Measurements from ENCODE around the gene LRFN3.
A peak's percentile ranks its signal among the peaks of the same experiment; 100 is the strongest.

Gene LRFN3

DNA sequence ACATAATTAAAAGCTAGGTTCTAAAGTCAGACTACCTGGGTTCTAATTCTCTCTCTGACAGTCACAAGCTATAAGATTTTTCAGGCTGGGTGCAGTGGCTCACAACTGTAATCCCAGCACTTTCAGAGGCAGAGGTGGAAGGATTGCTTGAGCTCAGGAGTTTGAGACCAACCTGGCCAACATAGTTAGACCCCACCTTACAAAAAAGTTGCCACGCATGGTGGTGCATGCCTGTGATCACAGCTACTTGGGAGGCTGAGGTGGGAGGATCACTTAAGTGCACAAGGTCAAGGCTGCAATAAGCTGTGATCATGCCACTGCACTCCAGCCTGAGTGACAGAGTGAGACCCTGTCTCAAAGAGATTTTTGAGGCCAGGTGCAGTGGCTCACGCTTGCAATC is 41.8 kb upstream of the LRFN3 start:
- DNase-seq (ENCODE audit: low read depth), result no peak
- no peak overlapping the region for H3K4me3 ChIP-seq (ENCODE audit: control insufficient read depth, low read depth, low read length)
- TF ChIP-seq, protein P1, sequence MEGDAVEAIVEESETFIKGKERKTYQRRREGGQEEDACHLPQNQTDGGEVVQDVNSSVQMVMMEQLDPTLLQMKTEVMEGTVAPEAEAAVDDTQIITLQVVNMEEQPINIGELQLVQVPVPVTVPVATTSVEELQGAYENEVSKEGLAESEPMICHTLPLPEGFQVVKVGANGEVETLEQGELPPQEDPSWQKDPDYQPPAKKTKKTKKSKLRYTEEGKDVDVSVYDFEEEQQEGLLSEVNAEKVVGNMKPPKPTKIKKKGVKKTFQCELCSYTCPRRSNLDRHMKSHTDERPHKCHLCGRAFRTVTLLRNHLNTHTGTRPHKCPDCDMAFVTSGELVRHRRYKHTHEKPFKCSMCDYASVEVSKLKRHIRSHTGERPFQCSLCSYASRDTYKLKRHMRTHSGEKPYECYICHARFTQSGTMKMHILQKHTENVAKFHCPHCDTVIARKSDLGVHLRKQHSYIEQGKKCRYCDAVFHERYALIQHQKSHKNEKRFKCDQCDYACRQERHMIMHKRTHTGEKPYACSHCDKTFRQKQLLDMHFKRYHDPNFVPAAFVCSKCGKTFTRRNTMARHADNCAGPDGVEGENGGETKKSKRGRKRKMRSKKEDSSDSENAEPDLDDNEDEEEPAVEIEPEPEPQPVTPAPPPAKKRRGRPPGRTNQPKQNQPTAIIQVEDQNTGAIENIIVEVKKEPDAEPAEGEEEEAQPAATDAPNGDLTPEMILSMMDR (conservative IDR thresholded peaks at IDR 0.05; ENCODE audit: control insufficient read depth, insufficient read depth, low read depth, low read length), result no peak

DNA sequence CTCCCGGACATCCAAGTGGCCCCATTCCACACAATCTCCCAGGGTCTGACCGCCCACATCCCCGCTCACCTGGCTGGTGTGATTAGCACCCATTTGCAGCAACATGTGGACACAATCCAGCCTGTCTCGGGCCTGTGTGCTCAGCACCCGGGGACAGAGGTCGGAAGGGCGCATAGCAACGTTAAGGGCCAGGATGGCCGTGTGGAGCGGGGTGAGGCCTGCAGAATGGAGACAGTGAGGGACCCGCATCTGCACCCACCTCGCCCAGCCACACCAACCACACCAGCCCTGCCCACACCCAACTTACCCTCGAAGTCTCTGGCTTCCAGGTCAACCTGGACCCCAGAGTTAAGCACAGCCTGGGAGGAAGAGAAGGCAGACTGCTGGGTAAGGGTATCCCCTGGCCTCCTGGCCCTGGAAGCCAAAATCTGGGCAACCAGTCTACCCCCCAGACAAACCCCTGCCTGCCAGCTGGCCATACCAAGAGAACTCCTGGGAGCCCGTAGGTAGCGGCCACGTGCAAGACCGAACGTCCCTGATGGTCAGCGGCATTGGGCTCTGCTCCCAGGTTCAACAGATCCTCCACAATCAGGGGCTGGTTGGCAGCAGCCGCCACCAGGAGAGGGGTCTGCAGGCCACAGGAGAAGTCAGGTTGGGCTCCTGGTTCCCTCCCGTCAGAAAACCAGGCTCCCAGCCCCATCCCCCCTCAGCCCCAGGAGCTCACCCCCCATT is 40.1 kb upstream of the LRFN3 start:
- TF ChIP-seq, protein P1 (conservative IDR thresholded peaks at IDR 0.05; ENCODE audit: control insufficient read depth, insufficient read depth, low read depth, low read length), result no peak
- H3K4me3 ChIP-seq (ENCODE audit: control insufficient read depth, low read depth, low read length), result no peak overlapping the region
- DNase-seq (ENCODE audit: low read depth), result no peak

DNA sequence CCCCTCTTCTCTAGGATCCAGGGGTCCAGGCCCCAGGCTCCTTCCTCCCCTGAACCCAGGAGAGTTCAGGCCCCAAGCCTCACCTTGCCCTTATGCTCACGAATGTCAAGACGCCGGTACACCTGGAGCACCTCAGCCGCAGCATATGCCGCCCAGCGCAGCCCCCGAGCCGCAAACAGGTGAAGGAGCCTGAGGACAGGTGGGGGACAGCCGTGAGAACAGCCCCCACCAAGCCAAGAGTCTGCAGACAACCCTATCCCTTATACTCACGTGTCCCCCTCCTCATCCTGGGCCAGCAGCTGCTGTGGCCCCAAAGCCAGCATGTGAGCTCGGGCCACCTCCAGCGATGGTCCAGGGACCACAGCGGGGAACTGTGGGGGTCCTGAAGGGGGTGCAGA is 39.5 kb upstream of the LRFN3 start:
- TF ChIP-seq, protein P1 (conservative IDR thresholded peaks at IDR 0.05; ENCODE audit: control insufficient read depth, insufficient read depth, low read depth, low read length), result no peak
- no peak overlapping the region for H3K4me3 ChIP-seq (ENCODE audit: control insufficient read depth, low read depth, low read length)
- DNase-seq (ENCODE audit: low read depth), result no peak

DNA sequence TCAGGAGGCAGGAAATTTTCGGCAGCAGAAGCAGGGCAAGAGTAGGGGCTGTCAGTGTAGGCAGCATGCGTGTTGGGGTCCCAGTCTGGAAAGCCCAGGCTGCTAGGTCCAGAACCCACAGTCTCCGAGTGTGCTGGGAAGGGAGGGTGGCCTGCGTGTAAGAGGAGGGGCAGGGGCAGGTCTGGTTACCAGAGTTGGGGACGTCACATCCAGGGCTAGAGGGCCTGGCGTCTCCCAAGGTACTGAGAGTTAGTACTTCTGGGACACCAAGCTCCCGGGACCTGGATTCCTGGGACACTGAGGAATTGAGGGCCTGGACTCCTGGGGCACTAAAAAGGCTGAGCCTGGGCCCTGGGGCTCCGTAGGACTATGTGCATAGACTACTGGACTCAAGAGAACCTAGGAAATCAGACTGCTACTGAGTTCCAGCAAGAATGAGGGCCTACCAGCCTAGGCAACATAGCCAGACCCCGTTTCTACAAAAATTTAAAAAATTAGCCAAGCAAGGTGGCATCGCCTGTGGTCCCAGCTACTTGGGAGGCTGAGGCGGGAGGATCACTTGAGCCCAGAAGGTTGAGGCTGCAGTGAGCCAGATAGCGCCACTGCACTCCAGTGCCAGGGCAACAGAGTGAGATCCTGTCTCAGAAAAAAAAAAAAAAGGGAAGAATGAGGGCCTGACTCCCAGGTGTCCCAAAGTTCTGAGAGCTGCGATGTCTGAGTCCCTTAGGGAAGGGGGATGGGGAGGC is 38.3 kb upstream of the LRFN3 start:
- H3K4me3 ChIP-seq (ENCODE audit: control insufficient read depth, low read depth, low read length), result peak overlapping the region; percentile 77
- DNase-seq (ENCODE audit: low read depth), result no peak
- TF ChIP-seq, protein P1 (conservative IDR thresholded peaks at IDR 0.05; ENCODE audit: control insufficient read depth, insufficient read depth, low read depth, low read length), result no peak

DNA sequence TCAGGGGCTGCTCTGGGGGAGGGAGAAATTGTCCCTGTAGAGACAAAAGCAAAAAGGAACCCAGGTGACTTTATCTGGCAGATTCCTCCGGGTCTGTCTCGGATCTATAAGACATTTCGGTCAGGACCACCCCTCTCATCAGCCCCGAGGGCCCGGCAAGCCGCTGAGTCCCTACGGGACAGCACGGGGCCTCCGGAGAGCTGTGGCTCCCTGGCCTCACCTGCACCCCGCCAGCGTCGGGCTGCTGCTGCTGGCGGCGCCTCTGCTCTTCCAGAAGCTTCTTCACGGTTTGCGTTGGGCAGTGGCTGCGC is 37.7 kb upstream of the LRFN3 start:
- TF ChIP-seq, protein P1 (conservative IDR thresholded peaks at IDR 0.05; ENCODE audit: control insufficient read depth, insufficient read depth, low read depth, low read length), result no peak
- no peak for DNase-seq (ENCODE audit: low read depth)
- H3K4me3 ChIP-seq (ENCODE audit: control insufficient read depth, low read depth, low read length), result peak overlapping the region; percentile 77

DNA sequence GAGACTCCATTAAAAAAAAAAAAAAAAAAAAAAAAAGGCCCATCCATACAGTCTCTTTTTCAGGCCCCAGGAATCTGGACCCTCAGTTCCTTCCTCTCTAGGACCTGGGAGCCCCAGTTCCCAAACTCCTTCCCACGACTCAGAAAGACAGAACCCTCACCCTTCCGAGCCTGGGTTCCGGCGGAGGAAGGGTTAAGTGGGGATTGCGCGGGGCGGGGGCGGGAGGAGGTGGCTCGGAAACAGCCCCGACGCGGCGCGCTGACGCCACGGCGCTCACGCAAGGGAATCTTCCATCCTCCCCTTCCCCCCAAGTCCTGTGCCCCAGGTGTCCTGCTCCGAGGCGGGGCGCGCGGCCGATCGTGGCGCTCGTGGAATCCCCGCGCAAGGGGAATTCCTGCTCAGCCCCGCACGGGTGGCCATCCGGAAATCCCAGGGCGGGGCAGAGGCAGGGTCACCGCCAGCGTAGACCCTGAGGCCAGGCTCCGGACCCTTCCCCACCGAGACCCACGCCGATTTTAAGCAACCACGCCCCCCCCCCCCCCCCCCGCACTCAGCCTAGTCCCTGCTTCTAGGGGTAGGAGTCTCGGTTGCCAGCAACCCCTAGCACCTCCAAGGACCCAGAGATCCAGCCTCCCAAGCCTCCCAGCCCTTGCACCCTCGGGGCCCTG is 36.5 kb upstream of the LRFN3 start:
- peak overlapping the region; percentile 77 for H3K4me3 ChIP-seq (ENCODE audit: control insufficient read depth, low read depth, low read length)
- DNase-seq (ENCODE audit: low read depth), result peak; percentile 78
- TF ChIP-seq, protein P1 (conservative IDR thresholded peaks at IDR 0.05; ENCODE audit: control insufficient read depth, insufficient read depth, low read depth, low read length), result no peak
